ENCODE data around the gene ZNRF1.

The ZNRF1 gene

DNA sequence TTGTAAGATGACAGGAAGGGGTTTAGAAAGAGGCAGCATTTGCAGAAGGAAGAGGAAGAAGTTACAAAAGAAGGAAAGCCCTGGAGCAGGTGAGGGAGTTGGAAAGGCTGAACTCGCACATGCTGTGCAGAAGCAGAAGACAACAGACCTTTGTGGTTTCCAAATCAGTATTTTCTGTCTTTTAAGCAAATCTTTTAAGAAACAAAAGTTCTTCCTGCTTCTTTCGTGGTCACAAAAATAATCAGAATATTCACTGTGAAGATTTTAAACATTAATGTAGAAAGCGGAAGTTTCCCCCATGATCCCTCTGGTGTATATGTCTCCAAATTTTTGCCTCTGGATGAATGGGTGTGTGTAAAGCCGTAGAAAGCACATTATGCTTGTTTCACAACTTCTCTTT, 25.8 kb downstream of the ZNRF1 start:
- TF ChIP-seq EP300 (IDR thresholded peaks at IDR 0.05; ENCODE audit: borderline replicate concordance) (no peak), CREB1 (IDR thresholded peaks at IDR 0.05; ENCODE audit: low read depth) (no peak), ZBTB7A (IDR thresholded peaks at IDR 0.05; ENCODE audit: low read depth) (no peak), NFIC (IDR thresholded peaks at IDR 0.05) (no peak), TEAD4 (IDR thresholded peaks at IDR 0.05) (no peak), REST (IDR thresholded peaks at IDR 0.05; ENCODE audit: low read depth) (no peak)

GRCh38 chr16:75025761-75026160, 26.9 kb downstream of the ZNRF1 start:
- TF ChIP-seq REST (IDR thresholded peaks at IDR 0.05; ENCODE audit: low read depth) = no peak
- no peak for TF ChIP-seq TCF12 (IDR thresholded peaks at IDR 0.05; ENCODE audit: low read depth)
- no peak for TF ChIP-seq CEBPB (IDR thresholded peaks at IDR 0.05)
- no peak for TF ChIP-seq CREB1 (IDR thresholded peaks at IDR 0.05; ENCODE audit: low read depth)
- no peak for TF ChIP-seq YY1 (IDR thresholded peaks at IDR 0.05; ENCODE audit: low read depth)
- no peak for TF ChIP-seq RAD21 (IDR thresholded peaks at IDR 0.05; ENCODE audit: low read depth)
- TF ChIP-seq ZBTB7A (IDR thresholded peaks at IDR 0.05; ENCODE audit: low read depth) = no peak
- no peak for TF ChIP-seq NFIC (IDR thresholded peaks at IDR 0.05)
- TF ChIP-seq TAF1 (IDR thresholded peaks at IDR 0.05; ENCODE audit: low read depth) = no peak
- no peak for TF ChIP-seq FOXM1 (IDR thresholded peaks at IDR 0.05; ENCODE audit: borderline replicate concordance, low read depth)
- no peak for TF ChIP-seq EGR1 (IDR thresholded peaks at IDR 0.05)
- TF ChIP-seq, protein P1, sequence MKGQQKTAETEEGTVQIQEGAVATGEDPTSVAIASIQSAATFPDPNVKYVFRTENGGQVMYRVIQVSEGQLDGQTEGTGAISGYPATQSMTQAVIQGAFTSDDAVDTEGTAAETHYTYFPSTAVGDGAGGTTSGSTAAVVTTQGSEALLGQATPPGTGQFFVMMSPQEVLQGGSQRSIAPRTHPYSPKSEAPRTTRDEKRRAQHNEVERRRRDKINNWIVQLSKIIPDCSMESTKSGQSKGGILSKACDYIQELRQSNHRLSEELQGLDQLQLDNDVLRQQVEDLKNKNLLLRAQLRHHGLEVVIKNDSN (IDR thresholded peaks at IDR 0.05) = no peak
- no peak for TF ChIP-seq EP300 (IDR thresholded peaks at IDR 0.05; ENCODE audit: borderline replicate concordance)
- TF ChIP-seq TEAD4 (IDR thresholded peaks at IDR 0.05) = no peak
- TF ChIP-seq, protein P2, sequence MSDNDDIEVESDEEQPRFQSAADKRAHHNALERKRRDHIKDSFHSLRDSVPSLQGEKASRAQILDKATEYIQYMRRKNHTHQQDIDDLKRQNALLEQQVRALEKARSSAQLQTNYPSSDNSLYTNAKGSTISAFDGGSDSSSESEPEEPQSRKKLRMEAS (IDR thresholded peaks at IDR 0.05) = no peak

DNA sequence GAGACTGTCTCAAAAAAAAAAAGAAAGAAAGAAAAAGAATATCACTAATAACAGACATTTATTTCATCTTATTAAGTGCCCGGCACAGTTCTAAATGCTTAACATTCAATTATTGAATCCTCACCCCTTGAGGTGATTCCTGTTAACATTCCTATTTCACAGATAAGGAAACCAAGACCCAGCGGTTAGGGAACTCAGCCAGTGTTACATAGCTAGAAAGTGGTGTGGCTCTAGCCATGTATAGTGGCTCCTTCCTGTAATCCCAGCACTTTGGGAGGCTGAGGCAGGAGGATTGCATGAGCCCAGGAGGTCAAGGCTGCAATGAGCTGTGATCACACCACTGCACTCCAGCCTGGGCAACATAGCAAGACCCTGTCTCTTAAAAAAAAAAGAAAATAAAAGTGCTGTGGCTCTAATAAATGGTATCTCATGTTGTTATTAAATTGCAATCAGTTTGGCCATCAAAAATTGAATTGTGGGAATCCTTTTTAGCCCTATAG, 28.1 kb downstream of the ZNRF1 start:
- TF ChIP-seq FOXM1 (IDR thresholded peaks at IDR 0.05; ENCODE audit: borderline replicate concordance, low read depth) (no peak), ZBTB7A (IDR thresholded peaks at IDR 0.05; ENCODE audit: low read depth) (no peak), NFIC (IDR thresholded peaks at IDR 0.05) (no peak), REST (IDR thresholded peaks at IDR 0.05; ENCODE audit: low read depth) (no peak), EP300 (IDR thresholded peaks at IDR 0.05; ENCODE audit: borderline replicate concordance) (no peak), RAD21 (IDR thresholded peaks at IDR 0.05; ENCODE audit: low read depth) (no peak), TCF12 (IDR thresholded peaks at IDR 0.05; ENCODE audit: low read depth) (no peak), YY1 (IDR thresholded peaks at IDR 0.05; ENCODE audit: low read depth) (no peak), EGR1 (IDR thresholded peaks at IDR 0.05) (no peak), CEBPB (IDR thresholded peaks at IDR 0.05) (no peak), TAF1 (IDR thresholded peaks at IDR 0.05; ENCODE audit: low read depth) (no peak), TEAD4 (IDR thresholded peaks at IDR 0.05) (no peak)
- TF ChIP-seq, protein P1 (IDR thresholded peaks at IDR 0.05) = no peak

DNA sequence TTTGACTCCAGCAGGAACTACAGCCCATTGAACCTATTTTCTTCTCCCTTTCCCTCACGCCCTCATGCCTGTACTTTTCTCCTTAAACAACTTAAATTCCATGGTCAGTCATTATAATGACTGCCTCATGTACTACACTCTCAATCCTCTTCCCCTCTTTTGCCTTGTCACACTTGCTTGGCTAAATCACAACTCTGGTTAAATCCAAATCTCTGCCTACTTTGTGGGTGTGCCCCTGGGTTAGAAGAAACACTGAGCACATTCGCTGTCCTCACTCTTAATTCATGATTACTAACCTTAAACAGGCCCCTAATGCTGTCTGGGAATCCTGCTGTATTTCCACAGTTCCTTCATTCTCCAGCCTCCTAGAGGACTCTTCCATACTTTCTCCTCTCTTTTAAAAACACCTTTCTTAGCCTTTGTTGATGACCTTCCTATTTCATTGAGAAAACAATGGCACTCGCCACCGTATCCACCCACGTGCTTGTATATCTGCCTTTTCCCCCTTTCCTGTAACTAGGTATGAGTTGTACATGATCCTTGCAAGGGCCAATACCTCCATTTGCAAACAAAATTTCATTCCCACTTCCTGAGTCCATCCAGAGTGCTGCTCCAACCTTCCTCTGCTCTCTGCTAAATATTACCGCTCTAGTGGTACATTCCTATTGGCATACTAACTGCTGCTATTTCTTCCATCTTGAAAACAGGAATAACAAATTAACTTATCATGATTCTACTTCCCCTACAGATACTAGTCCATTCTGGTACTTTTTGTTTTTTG, 28.9 kb downstream of the ZNRF1 start:
- no peak for TF ChIP-seq RAD21 (IDR thresholded peaks at IDR 0.05; ENCODE audit: low read depth)
- no peak for TF ChIP-seq TEAD4 (IDR thresholded peaks at IDR 0.05)
- TF ChIP-seq EP300 (IDR thresholded peaks at IDR 0.05; ENCODE audit: borderline replicate concordance) = no peak
- TF ChIP-seq TAF1 (IDR thresholded peaks at IDR 0.05; ENCODE audit: low read depth) = no peak
- TF ChIP-seq TCF12 (IDR thresholded peaks at IDR 0.05; ENCODE audit: low read depth) = no peak
- no peak for TF ChIP-seq NFIC (IDR thresholded peaks at IDR 0.05)
- TF ChIP-seq, protein P1 (IDR thresholded peaks at IDR 0.05) = no peak
- TF ChIP-seq ZBTB7A (IDR thresholded peaks at IDR 0.05; ENCODE audit: low read depth) = no peak

Data from Ishikawa (cell line).